ENCODE results near the gene NAXD.
"Not testable (repeated sequence)": the region's sequence is repeated elsewhere in the genome, so short reads cannot be mapped to it uniquely, and the experiment has no call there.

The NAXD gene

DNA sequence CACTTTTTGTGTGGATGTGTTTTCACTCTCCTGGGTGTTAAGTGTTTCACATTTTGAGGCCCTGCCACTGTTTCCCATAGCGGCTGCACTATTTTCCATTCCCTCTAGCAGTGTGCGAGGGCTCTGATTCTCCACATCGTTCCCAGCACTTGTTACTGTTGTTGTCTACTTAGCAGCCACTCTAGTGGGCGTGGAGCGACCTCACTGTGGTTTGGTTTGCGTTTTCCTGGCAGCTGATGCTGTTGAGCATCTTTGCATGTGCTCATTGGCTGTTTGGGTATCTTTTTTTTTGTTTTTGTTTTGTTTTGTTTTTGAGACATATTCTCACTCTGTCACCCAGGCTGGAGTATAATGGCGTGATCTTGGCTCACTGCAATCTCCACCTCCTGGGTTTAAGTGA, 14.4 kb downstream of the NAXD start:
- FAIRE-seq: no peak

- no peak for FAIRE-seq
These were observed 15.3 kb downstream of the NAXD start for GRCh38 chr13:110630566-110631119.

DNA sequence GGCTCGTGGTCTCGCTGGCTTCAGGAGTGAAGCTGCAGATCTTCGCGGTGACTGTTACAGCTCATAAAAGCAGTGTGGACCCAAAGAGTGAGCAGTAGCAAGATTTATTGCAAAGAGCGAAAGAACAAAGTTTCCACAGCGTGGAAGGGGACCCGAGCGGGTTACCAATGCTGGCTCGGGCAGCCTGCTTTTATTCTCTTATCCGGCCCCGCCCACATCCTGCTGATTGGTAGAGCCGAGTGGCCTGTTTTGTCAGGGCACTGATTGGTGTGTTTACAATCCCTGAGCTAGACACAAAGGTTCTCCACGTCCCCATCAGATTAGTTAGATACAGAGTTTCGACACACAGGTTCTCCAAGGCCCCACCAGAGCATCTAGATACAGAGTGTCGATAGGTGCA, 16.9 kb downstream of the NAXD start:
- not testable (repeated sequence) for FAIRE-seq

DNA sequence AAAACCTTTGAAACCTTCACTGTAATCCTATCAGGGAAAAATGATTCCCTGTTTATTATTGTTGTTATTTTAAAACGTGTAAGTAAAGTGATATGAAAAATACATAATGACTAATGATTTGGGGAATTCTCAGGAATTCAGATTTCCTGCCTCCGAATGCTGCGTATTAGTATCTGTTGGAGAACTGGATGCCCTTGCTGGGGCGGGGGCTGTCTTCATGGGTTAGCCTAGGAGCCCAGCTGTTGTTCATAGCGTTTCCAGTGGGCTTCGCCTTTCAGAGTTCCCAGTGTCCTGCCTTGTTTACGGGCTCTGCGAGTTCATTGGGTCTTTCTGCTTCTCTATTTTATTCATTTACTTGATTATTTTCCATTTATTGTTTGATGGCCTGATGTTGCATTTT, 18.4 kb downstream of the NAXD start:
- FAIRE-seq: no peak

GRCh38 chr13:110634558-110634957, 19.2 kb downstream of the NAXD start:
- FAIRE-seq: no peak

DNA sequence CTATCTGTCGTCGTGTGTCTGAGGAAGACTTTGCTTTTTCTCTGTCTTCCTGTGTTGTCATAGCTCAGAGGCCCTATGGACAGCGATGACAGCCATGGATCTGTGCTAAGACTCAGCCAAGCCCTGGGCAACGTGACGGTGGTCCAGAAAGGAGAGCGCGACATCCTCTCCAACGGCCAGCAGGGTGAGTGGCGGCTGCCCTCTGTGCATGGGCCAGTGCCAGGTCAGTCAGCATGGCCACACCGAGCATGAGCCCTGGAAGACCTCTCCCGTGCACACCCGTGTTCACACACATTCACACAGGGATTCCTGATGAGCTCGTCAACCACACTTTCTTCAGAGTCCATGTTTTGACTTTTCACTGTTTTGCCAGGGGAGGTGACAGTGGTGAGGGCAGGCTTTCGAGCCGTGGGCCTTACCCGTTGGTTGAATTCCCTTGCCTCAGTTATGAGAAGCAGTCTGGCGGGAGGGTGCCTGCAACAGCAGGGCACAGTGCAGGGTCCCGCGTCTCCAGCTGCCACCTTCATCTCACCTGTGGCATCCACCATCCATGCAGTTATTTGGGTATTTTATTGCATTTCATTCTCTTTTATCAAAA, 20.2 kb downstream of the NAXD start:
- FAIRE-seq: no peak

DNA sequence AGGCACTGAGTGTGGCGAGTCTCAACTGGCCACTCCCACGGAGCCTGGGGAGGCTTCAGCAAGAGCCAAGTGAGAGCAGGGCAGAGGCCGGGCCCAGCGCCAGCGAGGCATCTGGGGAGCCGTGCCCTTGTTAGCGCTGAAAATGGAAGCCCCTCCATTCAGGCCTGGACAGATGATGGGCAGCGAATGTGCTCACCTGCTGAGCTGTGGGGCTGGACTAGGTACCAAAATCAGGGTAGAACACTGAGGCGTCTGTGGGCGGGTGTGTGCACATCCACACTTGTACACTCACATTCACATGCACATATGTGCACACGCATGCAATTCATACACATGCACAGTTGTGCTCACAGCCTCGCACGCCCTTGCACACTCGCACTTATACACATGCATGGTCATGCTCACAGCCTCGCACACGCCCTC, 20.7 kb downstream of the NAXD start:
- FAIRE-seq: no peak

GRCh38 chr13:110636701-110637201, 21.4 kb downstream of the NAXD start:
- no peak for FAIRE-seq

GRCh38 chr13:110637275-110637674, 21.9 kb downstream of the NAXD start:
- FAIRE-seq: no peak

DNA sequence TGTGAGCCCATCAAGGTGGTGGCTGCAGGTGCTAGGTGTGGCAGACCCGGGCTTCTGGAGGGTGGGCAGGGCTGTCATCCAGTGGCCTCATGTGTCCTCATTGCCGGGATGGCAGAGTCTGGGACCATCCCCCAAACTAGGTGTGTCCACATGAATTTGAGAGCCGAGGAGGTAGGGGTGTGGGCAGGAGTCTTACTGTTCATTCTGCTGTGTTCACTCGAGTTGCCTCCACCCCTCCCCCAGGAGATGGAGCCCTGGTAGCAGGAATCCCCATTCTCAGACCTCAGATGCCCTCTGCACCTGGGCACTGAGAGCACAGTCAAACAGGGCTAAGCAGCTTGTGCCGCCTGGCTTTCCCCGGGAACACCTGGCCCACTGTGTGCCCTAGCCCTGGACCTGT, 22.4 kb downstream of the NAXD start:
- FAIRE-seq: no peak

DNA sequence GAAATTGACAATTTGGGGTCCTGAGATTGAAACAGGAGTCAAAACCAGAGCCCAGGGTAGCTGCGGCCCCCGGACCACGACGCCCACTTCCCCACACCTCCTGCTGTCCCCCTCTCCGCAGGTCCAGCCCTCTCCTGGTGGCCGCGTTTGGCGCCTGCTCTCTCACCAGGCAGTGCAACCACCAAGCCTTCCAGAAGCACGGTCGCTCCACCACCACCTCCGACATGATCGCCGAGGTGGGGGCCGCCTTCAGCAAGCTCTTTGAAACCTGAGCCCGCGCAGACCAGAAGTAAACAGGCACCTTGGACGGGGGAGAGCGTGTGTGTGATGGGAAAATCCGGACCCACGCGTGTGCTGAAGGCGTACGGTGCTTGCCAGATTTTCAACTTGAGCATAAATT, 22.9 kb downstream of the NAXD start:
- no peak for FAIRE-seq

DNA sequence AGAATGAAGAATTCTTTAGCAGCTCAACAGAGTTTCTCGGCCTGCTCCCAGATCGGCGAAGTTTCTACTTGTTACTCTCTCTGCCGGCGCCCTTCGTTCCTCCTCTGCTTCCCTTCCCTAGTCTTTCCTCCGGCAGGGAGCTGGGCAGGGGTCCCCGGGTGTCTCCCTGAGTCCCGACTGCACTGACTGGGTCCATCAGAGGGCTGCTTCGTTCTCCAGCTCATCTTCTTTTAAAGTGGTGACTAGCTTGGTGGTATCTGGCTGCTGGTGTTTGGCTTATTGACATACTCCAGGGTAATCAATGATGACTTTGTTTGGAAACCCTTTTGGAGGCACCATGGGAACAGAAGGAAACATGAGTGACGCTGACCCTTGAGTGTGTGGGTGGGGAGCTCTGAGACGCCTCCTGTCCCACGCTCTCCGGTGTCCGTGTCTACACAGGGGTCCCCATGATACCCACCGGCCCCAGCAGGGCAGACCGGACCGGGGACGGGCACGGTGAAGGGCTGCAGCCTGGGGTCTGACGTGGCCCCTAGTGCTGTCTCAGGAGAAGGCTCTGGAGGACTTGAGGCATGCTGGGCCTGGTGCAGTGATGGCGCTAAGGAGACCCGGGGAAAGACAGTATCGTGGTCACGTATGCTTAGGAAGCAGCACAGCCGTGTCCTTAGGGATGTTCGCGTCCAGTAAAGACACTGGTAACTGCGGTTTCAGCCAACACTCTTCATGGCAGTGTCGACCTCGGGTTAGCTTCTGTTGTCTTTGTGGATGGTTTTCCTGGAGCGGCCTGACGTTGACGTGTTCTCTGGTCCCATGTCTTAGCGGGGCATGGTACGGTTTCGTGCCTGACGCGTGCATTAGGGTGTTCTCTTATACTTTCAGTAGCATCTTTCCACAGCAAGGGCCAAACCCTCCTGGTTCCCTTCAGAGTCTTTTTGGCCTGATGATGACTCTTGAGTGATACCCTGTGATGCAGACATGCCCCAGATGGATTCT, 23.8 kb downstream of the NAXD start:
- FAIRE-seq: no peak

GRCh38 chr13:110639935-110640334, 24.6 kb downstream of the NAXD start:
- FAIRE-seq: no peak

DNA sequence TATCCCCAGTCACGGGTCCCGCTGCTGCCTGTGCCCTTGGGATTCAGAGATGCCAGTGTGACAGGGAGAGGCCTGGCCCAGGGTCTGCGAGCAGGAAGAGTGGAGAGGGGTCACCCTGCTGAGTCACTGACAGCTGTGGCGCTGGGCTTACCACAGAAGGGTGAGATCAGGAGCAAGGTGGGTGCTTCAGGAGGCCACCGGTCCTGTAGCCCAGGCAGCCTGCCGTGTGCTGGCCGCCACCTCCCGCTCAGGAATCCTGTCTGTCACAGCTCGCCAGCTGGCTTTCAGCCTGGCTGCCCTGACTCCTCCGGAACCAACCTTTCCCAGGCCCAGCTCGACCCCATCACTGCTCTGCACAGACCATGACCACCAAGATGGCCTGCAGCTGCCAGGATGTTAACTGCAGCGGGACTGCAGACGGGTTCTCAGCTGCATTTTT, 25.3 kb downstream of the NAXD start:
- no peak for FAIRE-seq

DNA sequence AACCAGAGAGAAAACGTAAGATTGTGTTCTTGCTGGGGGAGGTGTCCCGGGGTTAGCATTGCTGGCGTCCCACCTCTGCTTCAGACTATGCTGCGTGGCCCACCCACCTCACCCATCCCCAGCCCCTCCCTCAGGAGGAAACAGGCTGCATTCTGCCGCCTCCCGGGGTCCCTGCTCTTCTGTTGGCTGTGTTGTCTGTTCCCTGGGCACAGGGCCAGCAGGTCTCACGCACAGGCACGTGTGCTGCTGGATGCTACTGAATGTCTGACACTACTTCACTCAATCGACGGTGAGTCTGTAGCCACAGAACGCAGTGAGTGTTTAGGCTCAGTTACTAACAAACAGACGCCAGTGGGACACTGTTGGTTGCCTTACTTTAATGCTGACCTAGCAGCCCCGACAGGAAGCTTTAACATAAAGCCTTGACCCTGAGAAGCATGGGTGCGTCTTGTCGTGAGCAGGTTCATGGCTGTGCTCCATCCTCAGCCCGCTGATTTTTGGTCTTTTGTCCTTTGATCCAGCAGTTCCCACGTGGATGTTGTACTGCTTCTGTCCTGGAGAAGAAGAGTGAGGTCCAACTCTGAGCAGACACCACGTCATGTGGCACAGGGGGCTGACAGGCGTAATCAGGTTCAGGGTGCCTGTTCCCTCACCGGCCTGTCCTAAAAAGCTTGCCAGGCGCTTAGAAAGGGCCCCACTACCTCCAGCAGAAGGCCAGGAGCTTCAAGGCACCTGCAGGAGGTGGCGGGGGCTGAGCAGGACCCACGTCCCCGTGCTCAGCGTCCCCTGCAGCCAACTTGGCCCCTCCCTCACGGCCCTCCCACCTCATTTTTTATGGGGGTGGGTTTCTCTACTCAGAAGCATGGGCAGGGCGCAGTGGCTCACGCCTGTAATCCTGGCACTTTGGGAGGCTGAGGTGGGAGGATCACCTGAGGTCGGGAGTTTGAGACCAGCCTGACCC, 26.0 kb downstream of the NAXD start:
- FAIRE-seq: no peak

DNA sequence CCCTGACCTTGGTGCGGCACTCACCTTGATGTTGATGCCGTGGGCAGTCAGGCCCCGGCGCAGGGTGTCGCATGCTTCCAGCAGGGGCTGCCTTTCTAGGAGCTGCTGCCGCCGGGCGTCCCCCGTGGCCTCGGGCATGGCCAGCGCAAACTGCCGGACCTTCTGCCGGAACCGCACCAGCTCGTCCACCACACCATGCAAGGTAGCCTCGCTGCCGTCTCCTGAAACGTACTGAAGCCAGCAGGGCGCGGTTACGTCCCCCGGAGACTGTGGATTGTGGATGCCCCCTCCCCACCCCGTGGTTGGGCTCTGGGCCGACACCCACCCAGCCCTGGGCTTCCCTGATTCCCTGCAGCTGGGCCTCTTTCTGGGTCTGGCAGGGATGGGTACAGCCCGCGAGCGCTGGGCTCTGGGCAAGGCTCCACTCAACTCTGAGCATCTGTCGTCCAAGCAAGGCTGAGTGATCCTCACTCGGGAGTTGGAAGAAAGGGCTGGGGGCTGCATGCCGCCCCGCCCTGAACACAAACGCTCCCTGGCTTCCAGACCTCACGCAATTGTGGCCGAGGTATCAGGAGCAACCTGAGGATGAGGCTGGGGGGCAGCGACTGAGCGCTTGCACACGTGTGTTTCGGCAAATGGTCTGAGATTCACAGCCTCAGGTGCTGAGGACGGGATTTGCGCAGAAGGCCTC, 27.1 kb downstream of the NAXD start:
- no peak for FAIRE-seq

- FAIRE-seq: no peak
These were observed 28.0 kb downstream of the NAXD start for GRCh38 chr13:110643324-110643723.

DNA sequence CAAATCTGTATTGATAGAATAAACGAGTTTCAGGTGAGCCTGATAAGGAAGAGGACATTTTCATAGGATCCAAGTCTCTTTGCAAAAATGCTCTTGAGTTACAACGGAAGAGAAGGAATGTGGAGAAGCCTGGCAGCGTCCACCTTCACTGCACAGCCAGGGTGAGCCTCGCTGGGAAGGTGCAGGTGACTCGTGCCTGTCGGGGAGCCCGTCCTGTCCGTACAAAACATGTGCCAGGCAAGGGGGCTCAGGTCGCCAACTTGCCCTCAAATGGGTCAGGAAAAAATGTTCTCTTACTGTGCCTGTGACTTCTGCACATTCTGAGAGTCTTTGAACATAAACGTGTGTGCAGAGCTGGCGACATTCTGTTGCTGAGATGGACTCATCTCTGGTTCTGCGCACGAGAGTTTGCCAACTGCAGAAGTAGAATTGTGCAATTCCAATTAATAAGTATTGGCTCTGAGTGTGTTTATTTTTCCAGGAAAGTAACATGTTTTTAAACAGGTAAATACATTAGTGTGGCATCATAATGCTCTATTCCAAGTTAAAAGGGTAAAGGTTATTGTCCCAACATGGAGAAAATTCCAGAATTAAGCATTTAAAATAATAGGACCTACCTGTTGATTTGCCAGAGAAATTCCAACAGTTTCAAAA, 28.6 kb downstream of the NAXD start:
- FAIRE-seq: no peak

DNA sequence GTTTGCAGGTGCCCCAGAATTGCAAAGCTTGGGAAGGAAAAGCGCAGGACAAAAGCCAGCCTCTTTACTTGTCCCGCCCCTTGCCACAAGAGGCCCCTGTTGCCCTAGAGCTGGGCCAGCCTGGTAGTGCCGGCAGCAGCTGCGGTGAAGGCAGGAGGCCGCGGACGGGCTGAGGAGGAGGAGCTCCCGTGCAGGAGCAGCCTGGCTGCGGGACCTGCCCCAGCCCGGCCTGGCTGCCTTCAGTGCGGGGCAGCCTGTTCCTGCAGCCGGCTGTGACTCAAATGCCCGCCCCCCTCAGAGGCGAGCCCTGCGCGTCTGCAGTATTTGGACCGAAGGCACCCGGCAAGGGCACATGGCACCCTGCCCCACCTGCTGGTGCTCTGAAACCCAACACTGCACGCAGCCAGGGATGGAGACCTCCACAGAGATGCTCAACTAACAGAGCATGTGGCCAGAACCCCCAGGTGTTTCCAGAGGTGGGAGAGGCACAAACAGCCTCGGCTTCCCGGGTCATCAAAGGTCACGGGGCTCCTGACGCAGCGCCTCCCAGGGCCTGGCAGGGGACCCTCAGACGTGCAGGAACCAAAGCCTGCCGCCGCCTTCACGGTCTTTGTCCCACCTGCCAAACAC, 29.7 kb downstream of the NAXD start:
- no peak for FAIRE-seq

- no peak for FAIRE-seq
These were observed 30.4 kb downstream of the NAXD start for GRCh38 chr13:110645750-110646149.

Measured in islet of Langerhans (tissue), 1 donor.